ENCODE data around the gene ATP5MC3. TPM values are rescaled to one million over a fixed set of nuclear protein-coding genes. Genes with fewer than 3 reads are reported as not detected.

ATP5MC3 gene
- polyA plus RNA-seq, 4 donors = 317 to 391 (median 367) TPM

DNA sequence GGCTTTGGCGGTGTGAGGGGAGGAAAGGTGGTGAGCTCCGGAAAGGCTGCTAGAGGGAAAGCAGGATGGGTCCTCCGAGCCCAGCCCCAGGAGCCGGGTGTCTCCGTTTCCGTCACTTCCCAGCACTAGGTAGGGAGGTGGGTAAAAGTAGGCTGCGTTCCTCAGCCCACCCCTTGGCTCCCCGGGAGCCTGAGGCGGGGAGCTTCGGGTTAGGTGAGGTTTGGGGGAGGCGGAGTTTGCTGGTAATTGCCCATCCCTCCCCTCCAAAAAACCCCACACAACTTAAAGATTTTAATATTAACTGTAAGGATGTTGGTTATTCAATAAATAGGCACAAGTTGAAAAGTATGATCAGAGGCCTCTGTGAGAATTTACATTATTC, 13.0 kb downstream of the ATP5MC3 start:
- no peak for DNase-seq (ENCODE audit: low read depth in 4 of 4, low spot score in 3 of 4)

- DNase-seq (ENCODE audit: low read depth in 4 of 4, low spot score in 3 of 4) = peak; percentile 92 to 99 (median 99)
Observed at GRCh38 chr2:175167792-175168563, 13.5 kb downstream of the ATP5MC3 start, which contains the start of gene ATF2. ATF2 (minus strand) TSS chr2:175168203; CDS start chr2:175136443, 31,760 bp downstream.

- peak in 3 of 4 donors; percentile 26 to 62 (median 43) for DNase-seq (ENCODE audit: low read depth in 4 of 4, low spot score in 3 of 4)
Observed at GRCh38 chr2:175167076-175167791, 14.3 kb downstream of the ATP5MC3 start.

- DNase-seq (ENCODE audit: low read depth in 4 of 4, low spot score in 3 of 4) = no peak
Observed at GRCh38 chr2:175166216-175166824, 15.2 kb downstream of the ATP5MC3 start.

- no peak for DNase-seq (ENCODE audit: low read depth in 4 of 4, low spot score in 3 of 4)
Observed at GRCh38 chr2:175164235-175164634, 17.3 kb downstream of the ATP5MC3 start.

- DNase-seq (ENCODE audit: low read depth in 4 of 4, low spot score in 3 of 4) = no peak
Observed at GRCh38 chr2:175158894-175159293, 22.6 kb downstream of the ATP5MC3 start.

- DNase-seq (ENCODE audit: low read depth in 4 of 4, low spot score in 3 of 4) = no peak
Observed at GRCh38 chr2:175156534-175156933, 25.0 kb downstream of the ATP5MC3 start.

GRCh38 chr2:175154661-175155082, 26.8 kb downstream of the ATP5MC3 start:
- DNase-seq (ENCODE audit: low read depth in 4 of 4, low spot score in 3 of 4) = no peak

DNA sequence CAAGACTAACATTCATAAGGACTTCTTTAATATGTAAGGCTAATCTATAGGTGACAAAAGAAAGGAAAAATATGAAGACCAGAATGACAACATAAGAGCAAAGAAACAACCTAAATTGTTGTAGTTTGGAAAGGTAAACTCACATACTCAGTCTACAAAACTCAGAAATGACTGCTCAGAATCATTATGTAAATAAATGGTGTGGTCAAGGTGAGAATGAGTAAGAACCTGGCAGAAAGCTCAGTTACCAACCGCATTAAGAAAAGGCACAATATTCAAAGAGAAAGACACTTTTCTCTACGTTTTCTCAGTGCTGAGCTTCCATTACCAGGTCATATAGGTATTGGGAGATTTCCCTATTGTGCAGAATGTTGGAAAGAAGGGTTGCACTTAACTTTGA, 29.3 kb downstream of the ATP5MC3 start:
- DNase-seq (ENCODE audit: low read depth in 4 of 4, low spot score in 3 of 4) = no peak

- no peak for DNase-seq (ENCODE audit: low read depth in 4 of 4, low spot score in 3 of 4)
Observed at GRCh38 chr2:175151791-175152190, 29.7 kb downstream of the ATP5MC3 start.

GRCh38 chr2:175147186-175147585, 34.3 kb downstream of the ATP5MC3 start:
- no peak for DNase-seq (ENCODE audit: low read depth in 4 of 4, low spot score in 3 of 4)

DNA sequence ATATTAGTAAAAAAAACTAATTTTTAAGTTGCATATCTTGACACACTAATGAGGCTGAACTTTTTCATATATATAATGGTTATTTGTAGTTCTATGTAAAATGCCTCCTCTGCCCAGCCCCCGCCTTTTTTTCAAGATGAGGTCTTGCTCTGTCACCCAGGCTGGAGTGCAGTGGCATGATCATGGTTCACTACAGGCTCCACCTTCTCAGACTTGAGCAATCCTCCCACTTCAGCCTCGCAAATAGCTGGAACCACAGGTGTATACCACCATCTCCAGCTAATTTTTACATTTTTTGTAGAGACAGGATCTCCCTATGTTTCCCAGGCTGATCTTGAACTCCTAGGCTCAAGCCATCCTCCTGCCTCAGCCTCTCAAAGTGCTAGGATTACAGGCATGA, 37.8 kb downstream of the ATP5MC3 start:
- DNase-seq (ENCODE audit: low read depth in 4 of 4, low spot score in 3 of 4) = no peak

- DNase-seq (ENCODE audit: low read depth in 4 of 4, low spot score in 3 of 4) = no peak
Observed at GRCh38 chr2:175143191-175143590, 38.3 kb downstream of the ATP5MC3 start.

- DNase-seq (ENCODE audit: low read depth in 4 of 4, low spot score in 3 of 4) = no peak
Observed at GRCh38 chr2:175140332-175140731, 41.2 kb downstream of the ATP5MC3 start.

DNA sequence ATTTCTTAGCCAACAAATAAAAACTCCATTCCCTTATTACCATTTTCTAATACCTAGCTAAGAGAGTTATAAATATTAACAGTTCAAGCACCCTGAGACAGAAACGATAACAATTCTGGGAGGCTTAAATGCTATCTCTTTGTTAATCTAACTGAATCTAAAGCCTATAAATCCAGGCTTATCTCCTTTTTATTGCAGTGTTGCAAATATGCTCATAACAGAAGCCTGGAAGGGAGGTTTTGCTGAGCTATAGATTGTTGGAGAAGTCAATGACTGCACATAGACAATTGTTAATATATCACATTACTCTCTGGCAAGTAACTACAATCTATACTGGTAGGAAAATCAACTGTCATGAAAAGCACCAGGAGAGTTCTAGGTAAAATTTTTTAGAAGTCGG, 43.7 kb downstream of the ATP5MC3 start:
- no peak for DNase-seq (ENCODE audit: low read depth in 4 of 4, low spot score in 3 of 4)

GRCh38 chr2:175136334-175137215, 44.9 kb downstream of the ATP5MC3 start:
- DNase-seq (ENCODE audit: low read depth in 4 of 4, low spot score in 3 of 4) = no peak

DNA sequence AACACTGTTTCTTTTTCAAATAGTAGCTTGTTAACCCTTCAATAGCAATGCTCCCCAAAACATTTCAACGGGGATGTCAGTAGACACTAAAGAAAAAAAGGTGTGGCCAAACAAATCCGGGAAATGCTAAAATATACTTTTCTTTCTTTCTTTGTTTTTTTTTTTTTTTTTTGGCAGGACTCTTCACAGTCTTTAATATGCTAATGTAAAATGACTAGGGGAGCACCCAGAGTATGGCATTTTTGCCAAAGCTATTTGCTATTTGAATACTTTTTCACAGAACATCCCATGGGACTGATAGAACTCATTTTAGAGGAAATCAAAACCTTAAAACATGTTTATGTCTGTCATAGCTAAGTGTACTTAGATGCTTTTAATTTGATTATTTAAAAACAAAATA, 45.6 kb downstream of the ATP5MC3 start:
- DNase-seq (ENCODE audit: low read depth in 4 of 4, low spot score in 3 of 4) = no peak

- no peak for DNase-seq (ENCODE audit: low read depth in 4 of 4, low spot score in 3 of 4)
Observed at GRCh38 chr2:175135177-175135576, 46.3 kb downstream of the ATP5MC3 start.

GRCh38 chr2:175131252-175131651, 50.3 kb downstream of the ATP5MC3 start:
- DNase-seq (ENCODE audit: low read depth in 4 of 4, low spot score in 3 of 4) = no peak

DNA sequence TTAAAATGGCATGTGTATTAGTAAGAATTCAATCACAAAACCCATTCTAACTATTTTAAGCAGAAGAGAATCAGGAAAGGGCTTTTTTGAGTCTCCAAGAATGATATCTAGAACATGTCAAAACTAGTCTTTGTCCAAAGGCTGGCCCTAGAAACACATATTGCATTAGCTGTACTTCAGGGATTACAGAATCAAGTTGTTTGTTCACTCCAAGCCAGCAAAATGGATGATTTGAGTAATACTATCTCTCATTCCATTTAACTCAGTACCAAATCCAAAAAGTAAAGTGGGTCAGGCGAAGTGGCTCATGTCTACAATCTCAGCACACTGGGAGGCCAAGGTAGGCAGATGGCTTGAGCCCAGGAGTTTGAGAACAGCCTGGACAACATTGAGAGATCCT, 54.8 kb downstream of the ATP5MC3 start:
- no peak for DNase-seq (ENCODE audit: low read depth in 4 of 4, low spot score in 3 of 4)
